ENCODE measurements around the gene EXOC4. TPM values are rescaled to one million over a fixed set of nuclear protein-coding genes. Genes with fewer than 3 reads are reported as not detected.

The EXOC4 gene
- total and polyA plus RNA-seq, 2 of the 8 experiments (the other 6 are each of a cell fraction or from before 2014, with no cell fraction given): 27.0 to 67.3 TPM

DNA sequence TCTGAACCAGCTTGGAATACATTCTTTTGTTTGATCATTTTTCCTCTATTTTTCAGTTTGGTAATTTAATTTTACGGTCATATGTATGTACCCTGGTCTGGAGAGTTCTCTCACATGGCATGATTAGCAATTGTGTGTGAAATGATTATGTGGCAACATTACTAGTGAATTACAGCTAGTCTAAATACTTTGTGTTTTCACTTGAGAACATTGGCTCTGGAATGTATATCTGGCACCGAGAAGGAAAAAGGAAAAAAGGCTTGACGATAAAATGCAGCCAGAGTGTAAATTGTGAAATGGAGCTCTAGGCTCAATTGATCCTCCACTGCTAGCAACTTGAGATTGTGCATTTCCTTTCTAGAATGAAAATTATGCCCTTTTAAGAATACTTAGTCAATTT is 397.2 kb downstream of the EXOC4 start (continued):
- TF ChIP-seq CHD7 (IDR thresholded peaks at IDR 0.05; ENCODE audit: insufficient replicate concordance, low read length) (no peak), BRCA1 (IDR thresholded peaks at IDR 0.05; ENCODE audit: low read depth, low read length) (no peak), USF2 (IDR thresholded peaks at IDR 0.05; ENCODE audit: low read length) (no peak), TEAD4 (IDR thresholded peaks at IDR 0.05; ENCODE audit: low read depth, low read length) (no peak), EZH2 (IDR thresholded peaks at IDR 0.05; ENCODE audit: low read depth, low read length, severe bottlenecking) (no peak), POLR2A (IDR thresholded peaks at IDR 0.05; ENCODE audit: control extremely low read depth in 1 of 2, low read depth in 2 of 2, low read length in 2 of 2) (no peak), JUN (IDR thresholded peaks at IDR 0.05; ENCODE audit: low read depth, low read length) (no peak), POLR2AphosphoS5 (IDR thresholded peaks at IDR 0.05; ENCODE audit: low read depth, low read length) (no peak), KDM5A (IDR thresholded peaks at IDR 0.05; ENCODE audit: low read length) (no peak), ATF3 (IDR thresholded peaks at IDR 0.05; ENCODE audit: insufficient read depth, low read depth, low read length) (no peak), SIRT6 (IDR thresholded peaks at IDR 0.05; ENCODE audit: low read length) (no peak)
